GM21367 (cell line): ENCODE results near the gene ARSD.
"Not testable (repeated sequence)": the region's sequence is repeated elsewhere in the genome, so short reads cannot be mapped to it uniquely, and the experiment has no call there.

Experiments used
- ATAC-seq: cut with Tn5 transposase; IDR thresholded peaks from one replicate; pipeline ENCODE4 v1.9.1; 2021; ENCODE audit not compliant: unreplicated experiment

ARSD gene

DNA sequence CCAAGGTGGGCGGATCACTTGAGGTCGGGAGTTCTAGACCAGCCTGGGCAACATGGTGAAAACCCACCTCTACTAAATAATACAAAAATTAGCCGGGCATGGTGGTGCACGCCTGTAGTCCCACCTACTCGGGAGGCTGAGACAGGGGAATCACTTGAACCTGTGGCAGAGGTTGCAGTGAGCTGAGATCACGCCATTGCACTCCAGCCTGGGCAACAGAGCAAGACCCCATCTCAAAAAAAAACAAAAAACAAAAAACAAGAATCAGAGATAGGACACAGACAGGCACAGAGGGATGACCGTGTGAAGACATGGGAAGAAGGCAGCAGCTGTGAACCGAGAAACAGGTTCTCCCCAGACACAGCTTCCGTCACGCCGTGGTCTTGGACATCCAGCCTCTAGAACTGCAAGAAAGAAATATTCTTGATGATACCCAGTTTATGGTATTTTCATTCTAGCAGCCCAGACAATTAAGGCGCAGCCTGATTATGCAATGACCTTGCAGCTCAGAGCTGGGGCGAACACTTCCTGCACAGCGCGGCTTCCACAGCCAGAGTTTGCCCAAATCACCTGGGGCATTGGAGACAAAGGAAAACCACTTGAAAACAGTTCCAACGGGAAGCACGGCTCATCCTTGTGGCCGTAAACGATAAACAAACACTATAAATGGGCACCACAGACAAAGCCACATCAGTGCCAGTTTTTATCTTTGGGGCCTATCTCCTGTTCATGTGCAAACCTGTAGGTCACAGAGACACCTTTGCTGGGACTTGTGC, 4.2 kb upstream of the ARSD start:
- ATAC-seq: no peak

GRCh38 chrX:2931612-2932011, 2.5 kb upstream of the ARSD start:
- no peak for ATAC-seq

GRCh38 chrX:2931155-2931554, 2.0 kb upstream of the ARSD start:
- no peak for ATAC-seq

DNA sequence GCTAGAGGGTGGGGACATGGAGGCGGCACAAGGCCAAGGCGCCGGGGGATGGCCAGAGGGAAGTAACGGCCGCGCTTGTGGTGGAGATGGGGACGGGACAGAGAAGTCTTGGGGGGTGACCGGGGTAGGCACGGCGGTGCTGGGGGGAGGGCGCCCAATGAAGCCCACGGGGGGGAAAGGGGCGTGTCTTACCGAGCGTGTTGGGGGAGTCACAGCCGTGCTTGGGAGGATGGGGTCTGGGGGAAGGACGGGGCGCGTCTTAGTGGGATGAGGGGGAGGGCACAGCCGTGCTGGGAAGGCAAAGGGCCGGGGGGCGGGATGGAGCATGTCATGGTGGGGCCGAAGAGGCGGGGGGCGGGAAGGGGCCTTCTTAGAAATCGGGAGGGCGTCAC, 952 bp downstream of the ARSD start:
- ATAC-seq: no peak

DNA sequence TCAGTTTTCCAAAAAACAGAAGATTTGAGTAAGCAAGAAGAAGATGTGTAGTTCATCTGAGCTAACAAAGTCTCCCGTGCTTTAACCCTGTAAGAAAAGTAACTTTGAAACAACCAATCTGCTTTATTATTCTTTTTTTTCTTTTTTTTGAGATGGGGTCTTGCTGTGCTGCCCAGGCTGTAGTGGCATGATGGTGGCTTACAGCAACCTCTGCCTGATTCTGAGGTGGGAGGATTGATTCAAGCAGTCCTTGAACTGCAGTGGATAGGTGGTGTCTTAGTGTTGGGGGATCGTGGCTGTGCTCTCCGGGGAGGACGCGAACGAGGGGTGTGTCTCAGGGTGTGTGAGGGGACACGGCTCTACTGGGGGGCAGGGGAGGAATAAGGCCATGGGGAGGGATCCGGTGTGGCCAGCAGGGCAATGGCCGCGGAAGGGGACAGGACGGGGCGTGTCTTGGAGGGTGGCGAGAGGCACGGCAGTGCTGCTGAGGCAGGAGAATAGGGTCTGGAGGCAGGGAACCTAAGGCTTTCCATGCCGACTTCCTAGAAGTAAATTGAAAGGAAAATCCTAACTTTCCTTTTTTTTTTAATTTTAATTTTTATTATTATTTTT, 2.4 kb downstream of the ARSD start:
- ATAC-seq: no peak

DNA sequence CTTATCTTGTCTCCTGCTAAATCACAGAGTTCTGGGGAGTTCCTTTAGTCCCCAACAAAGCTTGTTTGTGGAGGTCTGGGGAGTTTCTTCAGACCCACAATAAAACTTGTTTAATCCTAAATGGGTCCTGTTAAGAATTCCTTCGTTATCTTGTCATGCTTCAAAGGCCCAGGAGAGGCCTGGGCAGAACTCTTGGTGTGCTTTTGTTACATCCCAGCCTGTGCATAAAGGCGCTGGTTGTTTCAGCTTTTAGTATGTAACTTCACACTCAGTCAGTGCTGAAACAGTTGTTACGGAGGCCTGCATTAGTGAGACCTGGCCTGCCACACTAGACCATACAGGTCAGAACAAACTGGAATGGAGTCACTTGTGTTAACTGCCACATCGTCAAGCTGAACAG, 2.9 kb downstream of the ARSD start:
- not testable (repeated sequence) for ATAC-seq

- no peak for ATAC-seq
Measured at GRCh38 chrX:2924151-2924550, 5.0 kb downstream of the ARSD start.

GRCh38 chrX:2921750-2922149, 7.4 kb downstream of the ARSD start:
- no peak for ATAC-seq

GRCh38 chrX:2921193-2921592, 7.9 kb downstream of the ARSD start:
- ATAC-seq: no peak

GRCh38 chrX:2917767-2918166, 11.4 kb downstream of the ARSD start:
- ATAC-seq: no peak

DNA sequence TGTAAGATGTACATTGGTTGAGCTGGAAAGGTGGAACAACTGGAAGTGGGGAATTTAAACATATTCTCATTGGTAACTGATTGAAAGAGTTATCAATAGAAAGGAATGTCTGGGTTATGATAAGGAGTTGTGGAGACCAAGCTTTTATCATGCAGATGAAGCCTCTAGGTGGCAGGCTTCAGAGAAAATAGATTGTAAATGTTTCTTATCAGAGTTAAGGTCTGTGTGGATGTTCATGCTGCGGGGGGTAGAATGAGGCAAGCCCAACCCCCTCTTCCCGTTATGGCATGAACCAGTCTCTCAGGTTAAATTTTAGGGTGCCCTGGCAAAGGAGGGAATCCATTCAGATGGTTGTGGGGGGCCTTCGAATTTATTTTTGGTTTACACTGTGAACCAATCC, 16.0 kb downstream of the ARSD start:
- ATAC-seq: no peak

DNA sequence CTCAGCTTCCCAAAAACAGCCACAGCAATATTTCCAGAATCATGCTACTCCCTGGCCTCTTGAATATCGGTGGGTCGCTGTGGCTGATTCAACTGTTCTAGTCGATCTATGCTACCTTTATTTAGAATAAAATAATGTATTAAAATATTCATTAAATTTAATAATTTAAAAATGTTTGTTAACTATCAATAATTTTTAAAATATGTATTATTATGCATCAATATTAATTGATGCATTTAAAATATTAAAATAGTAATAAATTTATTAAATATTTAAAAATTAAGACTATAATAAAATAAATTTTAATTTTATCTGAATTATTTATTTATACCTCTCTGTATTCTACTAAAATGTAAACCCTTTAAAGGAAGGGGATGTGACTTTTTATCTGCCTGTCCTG, 19.0 kb downstream of the ARSD start:
- no peak for ATAC-seq

DNA sequence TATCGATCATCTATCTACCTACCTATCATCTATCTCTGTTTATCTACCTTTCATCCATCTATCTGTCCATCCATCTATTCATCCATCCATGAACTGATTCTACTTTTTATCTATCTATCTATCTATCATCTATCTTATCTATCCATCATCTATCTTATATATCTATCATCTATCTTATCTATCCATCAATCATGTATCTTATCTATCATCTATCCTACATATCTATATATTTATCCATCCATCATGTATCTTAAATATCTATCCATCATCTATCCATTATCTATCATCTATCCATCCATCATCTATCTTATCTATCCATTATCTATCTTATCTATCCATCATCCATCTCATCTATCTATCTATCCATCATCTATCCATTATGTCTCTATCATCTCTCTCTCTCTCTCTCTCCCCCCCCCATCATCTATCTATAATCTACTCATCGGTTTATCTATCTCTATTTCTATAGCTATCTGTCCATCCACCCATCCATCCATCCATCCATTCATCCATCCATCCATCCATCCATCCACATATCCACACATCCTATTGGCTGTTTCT, 20.9 kb downstream of the ARSD start:
- ATAC-seq: no peak

- no peak for ATAC-seq
Measured at GRCh38 chrX:2907295-2907694, 21.8 kb downstream of the ARSD start.

DNA sequence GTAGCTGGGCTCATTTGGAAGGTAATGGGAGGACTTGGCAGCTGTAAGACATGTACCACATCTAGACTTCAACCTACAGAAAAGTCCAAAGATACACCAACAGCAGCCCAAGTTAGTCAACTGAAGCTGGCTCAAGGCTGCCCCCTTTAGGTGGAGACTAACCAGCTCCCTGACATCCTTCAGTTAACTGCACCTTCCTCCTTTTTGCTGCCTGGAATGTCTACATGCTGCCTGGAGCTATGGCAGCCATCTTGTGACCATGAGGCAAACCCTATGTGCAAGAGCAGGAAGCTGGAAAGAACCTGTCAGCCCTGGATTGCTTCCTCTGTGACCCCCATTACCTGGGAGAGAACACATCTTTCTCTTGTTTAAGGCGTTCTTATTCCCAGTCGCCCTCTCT, 25.8 kb downstream of the ARSD start:
- no peak for ATAC-seq

DNA sequence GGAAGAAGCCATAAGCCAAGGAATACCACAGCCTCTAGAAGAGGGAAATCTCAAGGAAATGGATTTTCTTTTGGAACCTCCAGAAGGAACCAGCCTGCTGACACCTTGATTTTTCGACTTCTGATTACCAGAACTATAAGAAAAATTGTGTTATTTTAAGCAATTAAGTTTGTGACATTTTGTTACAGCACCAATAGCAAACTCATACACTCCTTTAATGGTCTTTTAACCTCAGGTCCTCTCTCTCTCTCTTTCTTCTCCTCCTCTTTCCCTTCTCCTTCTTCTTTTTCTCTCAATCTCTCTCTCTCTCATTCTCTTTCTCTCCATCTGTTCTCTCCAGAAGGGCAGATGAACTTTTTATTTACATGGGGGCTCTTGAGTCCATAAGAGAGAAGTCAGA, 26.3 kb downstream of the ARSD start:
- no peak for ATAC-seq

GRCh38 chrX:2901367-2902036, 27.6 kb downstream of the ARSD start:
- no peak for ATAC-seq

- no peak for ATAC-seq
Measured at GRCh38 chrX:2898846-2899512, 30.2 kb downstream of the ARSD start.

- peak; percentile 73 for ATAC-seq
Measured at GRCh38 chrX:2897690-2898623, 31.2 kb downstream of the ARSD start.

DNA sequence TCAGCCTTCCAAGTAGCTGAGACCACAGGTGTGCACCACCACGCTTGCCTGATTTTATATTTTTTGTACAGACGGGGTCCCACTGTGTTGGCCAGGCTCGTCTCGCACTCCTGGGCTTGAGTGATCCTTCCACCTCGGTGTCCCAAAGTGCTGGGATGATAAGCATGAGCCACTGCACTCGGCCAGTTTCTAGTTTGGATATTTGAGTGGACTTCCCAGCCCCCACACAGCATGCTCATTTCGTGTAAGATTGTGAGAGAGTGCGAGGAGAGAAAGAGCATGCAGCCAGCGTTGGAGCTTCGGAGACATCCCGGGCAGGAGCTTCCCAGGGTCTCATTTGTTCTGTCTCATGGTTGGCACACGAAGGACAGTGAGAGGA, 31.8 kb downstream of the ARSD start:
- no peak for ATAC-seq
